ENCODE results near the gene LEF1.

The LEF1 gene

DNA sequence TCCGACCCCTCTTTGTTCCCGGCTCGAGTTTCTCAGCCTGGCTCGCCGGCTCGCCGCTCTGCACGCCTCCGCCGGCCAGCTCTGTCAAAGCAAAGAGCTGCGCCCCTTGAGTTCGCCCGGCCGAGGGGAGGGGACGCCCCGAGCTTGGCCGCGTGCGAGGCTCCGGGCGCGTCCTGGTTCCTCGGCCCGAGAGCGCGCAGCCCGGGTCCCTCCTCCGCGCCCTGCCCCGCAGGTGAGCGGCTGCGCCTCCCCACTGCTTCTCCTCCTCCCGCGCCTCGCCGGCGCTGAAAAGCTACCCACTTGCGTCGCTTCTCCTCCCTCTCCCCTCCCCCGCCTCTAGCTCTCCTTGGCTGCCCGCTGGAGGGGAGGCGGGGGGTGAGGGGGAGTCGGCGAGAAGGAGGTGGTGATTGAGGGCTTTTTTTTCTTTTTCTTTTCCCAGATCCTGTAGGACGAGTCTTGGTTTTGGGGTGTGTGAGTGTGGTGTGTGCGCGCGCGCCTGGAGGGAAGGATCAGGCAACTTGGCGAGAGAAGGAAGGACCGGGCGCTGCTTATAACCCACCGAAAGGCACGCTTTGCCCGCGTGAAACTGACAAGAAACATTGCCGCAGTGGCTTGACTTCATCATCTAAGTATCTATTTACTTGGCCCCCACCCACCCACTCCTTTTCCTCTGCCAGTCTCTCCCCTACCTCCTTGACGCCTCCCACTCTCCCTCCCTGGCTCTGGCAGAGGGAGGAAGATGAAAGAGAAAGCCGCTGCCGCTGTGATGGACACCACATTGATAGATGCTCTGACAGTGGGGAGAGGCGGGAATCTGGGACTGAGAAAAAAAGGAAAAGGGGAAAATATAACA is at the start of gene LEF1:
Gene LEF1 (minus strand): TSS at position 262 of the 853 bp plus-strand sequence. CDS start 1,165 bp downstream, outside the sequence.
- DNase-seq = peak; percentile 16

DNA sequence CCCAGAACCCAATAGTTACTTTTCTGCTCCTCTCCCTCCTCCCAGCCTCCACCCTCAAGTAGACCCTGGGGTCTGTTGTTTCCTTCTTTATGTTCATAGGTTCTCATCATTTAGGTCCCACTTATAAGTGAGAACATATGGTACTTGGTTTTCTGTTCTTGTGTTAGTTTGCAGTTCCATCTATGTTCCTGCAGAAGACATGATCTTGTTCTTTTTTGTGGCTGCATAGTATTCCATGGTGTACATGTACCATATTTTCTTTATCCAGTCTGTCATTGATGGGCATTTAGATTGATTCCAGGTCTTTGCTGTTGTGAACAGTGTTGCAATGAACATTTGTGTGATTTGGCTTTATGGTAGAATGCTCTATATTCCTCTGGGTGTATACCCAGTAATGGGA is 47.8 kb upstream of the LEF1 start:
- DNase-seq = no peak

DNA sequence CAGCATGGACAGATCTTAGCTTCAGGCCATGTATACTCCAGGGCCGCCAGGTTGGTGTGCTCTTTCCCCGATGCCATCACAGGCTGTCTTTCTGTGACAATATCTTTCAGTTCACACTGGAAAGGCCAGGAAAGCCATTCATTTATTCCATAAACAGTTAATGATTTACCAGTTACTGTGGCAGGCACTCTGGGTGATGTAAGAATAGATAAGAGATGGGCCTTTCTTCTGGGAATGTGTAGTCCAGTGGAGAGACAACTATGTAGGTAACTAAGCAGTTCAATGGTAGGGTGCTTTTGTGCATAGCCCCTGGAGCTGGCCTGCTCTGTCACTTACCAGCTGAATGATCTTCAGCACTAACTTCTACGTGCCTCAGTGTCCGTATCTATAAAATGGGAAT is 46.3 kb upstream of the LEF1 start:
- no peak for DNase-seq

DNA sequence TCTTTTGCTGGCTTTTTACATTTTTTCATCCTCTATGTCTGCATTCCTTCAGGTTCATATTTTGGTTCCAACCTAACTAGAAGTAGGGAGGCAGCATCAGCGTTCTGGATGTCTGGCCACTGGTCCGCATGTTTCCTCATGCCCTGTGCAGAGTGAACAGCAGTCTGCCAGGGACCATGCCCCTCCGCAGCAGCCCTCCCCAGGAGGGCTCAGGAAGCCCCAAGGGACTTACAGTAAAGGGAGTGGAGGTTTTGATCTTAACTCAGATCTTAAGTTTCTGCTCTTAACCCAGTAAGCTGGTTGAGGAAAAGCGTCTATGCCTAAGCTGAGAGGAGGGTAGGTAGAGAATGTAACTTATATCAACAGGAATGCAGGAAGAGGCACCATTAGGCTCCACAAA is 45.0 kb upstream of the LEF1 start:
- DNase-seq = no peak

DNA sequence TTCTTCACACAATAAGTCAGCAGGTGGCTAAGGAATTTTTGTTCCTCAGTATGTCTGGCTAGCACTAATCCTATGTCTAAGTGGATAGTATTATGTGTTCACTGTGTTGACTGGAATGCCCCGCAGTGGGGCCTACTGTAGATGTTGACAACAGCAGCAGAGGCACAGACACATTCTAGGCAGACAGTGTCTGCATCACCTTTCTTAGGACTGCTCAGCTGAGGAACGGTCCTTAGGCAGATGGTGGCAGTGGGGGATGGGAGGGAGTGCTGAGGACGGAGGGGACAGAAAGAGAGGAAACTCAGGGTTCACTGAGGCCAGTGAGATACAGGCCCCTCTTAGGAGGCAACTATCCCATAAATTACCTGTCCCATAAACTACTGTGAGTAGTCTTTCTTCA is 44.6 kb upstream of the LEF1 start:
- no peak for DNase-seq

DNA sequence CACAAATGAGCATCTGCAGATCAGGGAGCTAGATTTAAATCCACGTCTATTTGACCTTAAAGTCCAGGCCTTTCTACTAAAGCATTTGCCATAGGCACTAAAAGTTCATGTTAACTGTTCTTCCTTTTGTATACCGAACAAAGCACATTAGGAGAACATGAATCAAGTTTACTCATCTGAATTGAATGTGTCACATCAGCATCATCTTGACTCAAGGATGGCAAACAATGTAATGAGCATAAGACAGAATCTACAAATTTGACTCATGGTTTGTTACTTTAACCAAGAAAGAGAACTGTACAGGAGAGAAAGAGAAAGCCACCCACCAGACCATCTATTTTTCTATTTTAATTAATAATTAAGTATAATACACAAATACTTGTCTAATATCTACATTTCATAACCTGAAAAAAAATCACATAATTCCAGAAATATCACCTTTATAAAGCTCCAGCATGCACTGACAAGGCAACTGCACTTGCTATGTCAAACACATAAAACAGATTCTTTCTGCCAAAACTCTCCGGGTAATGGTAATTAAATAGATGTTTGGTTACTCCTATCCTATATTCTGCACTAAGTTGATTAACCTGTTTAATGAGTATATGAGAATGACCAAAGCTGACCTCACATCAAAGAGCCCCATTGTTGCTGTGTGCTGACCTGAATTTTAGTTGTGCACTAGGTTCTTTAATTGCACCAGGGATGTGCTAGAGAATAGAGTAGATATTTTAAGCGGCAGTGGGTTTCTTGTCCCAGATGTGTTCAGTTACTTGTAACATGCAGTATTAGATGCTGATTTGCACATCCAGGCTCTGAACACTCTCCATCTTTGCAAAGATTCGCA is 42.5 kb upstream of the LEF1 start:
- peak; percentile 31 for DNase-seq

DNA sequence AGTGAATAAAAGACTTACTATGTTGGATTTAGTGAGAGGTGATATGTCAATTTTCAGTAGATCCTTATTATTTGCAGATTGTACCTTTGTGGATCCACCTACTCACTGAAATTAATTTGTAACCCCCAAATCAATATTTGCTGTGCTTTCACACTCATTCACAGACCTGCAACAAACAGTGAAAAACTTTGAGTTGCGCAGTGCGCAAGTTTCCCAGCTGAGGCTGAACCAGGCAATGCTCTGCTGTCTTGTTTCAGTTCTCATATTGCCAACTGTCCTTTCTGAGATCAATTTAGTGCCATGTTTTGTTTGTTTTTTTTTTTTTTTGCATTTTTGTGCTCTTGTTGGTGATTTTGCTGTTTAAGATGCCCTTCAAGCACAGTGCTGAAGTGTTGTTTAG is 40.8 kb upstream of the LEF1 start:
- no peak for DNase-seq

DNA sequence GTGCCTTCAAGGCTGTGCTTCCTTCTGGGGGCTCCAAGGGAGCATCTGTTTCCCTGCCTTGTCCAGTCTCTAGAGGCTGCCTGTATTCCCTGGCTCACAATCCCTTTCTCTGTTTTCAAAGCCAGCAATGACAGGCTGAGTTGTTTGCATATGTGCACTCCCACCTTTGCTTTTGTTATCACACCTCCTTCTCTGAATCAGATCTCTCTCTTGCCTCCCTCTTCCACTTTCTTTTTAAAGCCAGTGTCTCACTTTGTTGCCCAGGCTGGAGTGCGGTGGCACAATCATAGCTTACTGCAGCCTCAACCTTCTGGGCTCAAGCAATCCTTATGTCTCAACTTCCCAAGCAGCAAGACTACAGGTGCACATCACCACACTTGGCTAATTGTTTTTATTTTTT is 37.1 kb upstream of the LEF1 start:
- DNase-seq = no peak

DNA sequence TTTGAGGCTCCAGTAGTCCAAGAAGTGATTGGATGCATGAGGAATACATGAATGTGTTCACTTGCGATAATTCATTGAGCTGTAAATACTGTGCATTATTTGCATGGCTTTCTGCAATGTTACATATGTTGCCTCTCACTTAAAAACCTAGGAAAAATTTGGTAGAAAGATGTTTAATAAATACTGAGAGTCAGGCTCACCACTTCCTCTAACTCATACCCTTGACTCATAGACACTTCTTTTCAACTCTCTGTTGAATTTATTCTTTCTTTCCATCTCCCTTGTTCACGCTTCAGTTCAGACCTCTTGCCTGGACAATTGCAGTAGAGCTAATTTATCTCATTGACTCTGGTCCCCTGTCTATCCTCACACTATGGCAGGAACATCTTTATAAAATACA is 35.8 kb upstream of the LEF1 start:
- peak; percentile 7 for DNase-seq

DNA sequence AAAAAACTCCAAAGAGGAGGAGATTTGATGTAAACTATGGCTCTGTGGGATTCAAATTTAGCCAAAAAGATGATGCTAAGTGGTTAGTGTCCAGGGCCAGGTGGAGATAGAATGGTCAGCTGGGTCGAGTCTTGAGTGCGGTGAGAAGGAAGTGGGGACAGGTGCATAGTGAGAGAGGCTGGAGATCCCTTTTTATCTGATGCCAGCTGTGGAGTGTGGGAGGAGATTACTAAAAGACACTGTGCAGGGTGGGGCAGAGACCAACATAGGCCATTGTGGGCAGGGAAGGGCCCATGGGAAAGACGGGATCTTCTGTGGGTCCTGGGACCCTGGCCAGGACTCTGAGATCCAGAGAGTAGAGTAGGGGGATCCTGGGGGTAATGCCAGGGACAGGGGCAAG is 34.6 kb upstream of the LEF1 start:
- no peak for DNase-seq

DNA sequence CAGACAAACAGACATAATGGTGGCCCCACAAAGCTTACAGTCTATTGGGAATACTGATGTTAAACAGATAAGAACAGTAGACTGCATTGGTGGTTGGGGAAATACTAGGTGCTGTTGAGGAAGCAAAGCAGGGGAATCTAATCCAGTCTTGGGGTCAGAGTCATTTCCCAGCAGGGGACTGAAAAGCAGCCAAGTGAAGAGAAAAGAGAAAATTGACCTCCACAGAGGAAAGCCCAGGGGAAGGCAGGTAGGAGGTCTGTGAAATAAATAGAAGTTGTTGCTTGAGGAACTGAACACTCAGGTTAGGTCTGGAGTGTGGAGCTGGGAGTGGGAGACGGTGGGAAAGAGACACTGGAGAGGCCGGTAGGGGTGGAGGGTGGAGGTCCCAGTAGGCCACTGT is 33.0 kb upstream of the LEF1 start:
- no peak for DNase-seq

DNA sequence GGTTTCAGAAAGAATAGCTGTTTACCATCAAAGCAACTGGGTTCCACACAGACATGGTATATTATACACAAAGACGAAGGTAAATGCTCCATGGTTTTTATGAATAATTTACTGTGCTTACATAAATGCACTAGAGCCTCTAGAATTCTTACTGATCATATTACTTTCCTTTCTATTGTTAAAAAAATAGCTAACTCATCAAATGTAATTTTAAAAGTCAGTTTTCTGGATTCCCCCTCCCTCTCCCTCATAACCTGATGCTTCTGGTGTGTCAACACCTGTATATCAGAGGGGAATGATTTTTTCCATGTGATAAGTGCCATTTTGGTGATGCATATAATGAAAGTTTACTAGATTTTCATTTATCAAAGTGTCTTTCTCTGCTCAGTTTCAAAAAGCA is 31.1 kb upstream of the LEF1 start:
- DNase-seq = no peak

DNA sequence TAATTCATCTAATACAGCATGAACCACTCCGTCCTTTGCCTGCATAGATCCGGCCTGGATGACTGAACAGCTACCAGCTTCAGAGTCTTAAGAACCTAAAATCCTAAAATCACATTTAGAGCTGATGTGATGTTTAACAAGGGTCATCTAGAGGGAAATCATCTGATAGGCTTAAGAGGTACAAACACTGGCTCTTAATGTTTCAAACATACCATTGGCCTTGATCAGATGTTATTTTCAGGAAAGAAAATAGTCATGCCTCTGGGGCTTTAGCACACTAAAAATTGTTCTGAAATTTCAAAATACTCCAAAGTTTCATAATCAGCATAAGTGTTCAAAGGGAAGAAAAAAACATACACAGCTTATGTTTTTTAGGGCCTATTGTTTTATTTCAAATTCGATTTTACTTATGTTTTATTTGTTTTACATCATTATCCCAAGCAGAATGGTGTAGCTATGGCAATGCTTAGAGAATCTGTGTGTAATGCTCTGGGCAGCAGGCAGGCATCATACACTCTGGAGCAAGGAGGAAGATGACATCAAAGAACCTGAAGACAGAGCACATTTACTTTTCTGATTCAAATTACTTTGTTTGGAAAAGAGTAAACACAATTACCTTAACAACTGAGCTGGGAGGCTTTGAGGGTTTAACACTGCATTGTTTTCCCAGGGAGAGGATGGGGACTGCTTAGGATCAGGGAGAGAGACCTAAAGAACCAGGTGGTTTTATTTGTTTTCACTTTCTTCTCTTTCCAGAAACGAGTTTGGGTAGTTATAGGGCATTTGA is 25.3 kb upstream of the LEF1 start:
- peak; percentile 32 for DNase-seq

DNA sequence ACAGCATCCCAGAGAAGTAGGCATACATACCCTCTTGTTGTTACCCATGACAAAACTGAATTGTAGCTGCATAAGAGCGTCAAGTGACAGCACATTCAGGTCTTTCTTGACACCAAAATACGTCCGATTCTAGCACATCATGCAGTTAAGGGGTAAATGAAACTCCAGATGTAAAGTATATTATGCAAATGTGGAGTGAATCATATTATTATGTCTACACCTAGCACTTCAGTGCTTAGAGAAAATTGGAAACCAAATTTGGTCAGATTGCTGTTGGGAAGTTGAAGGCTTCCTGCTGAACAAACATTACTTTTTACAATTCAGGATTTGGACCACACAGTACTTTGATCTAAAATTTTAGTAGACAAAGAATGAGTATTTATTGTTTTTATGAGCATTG is 24.2 kb upstream of the LEF1 start:
- DNase-seq = no peak

DNA sequence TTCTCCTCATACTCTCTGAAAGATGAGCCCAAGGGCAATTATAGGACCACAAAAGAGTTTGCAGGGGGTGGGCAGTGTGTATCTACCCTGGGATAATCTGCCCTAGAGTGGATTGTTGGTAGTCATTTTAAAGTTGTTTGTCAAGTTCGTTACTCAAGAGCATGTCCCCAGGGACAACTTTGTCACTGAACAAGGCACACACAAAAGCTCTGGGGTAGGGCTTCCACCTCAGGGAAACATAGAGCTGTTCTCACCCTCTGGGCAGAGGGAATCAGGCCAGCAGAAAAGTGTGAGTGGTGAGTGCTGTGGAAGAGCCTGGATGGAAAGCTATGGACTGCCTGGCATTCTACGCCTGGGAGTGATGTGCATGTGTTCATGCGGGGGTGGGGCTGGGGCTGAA is 23.3 kb upstream of the LEF1 start:
- DNase-seq = no peak

DNA sequence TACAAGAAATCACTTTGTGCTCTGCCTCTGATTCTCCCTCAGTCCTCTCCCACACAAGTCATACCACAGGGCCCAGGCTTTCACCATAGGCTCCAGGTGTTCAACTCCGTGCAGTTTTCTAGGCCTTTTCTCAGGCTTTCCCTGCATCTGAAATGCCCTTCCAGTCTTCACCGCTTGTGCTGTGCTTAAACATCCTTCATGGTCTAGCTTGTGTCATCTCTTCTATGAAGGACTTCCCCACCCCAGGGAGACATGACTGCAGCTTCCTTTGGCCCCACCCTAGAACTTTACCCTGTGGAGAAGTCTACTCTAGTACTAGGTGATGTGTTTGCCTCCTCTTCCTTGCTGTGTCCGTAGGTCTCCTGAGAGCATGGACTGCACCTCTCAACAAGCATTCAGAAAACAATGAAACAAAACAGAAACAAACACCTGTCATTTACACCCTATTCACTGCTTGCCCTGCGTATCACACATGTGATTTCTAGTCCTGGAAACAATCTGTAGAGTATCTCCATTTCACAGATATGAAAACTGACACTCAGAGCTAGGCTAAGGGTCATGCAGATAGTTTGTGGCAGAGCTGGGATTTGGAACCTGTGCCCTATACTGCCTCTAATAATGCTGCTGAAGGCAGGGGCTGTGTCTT is 22.7 kb upstream of the LEF1 start:
- no peak for DNase-seq

DNA sequence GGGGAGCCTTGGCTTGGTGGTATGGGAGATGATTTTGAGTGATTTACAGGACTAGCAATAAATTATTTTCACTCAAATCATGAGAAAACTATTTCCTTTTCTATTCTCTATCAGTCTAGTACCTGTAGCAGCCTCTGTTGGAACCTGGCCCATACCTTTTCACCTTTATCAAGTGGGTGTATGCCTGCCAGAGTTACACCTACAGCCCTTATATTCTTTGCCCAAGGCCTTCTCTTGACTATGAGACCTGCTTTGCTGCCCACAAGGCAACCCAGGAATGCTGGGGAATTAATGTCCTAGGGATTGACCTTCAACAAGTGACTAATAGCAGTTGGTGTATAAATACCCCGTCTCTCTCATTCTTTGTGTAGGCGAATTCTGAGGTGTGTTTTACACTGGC is 20.0 kb upstream of the LEF1 start:
- DNase-seq = no peak

DNA sequence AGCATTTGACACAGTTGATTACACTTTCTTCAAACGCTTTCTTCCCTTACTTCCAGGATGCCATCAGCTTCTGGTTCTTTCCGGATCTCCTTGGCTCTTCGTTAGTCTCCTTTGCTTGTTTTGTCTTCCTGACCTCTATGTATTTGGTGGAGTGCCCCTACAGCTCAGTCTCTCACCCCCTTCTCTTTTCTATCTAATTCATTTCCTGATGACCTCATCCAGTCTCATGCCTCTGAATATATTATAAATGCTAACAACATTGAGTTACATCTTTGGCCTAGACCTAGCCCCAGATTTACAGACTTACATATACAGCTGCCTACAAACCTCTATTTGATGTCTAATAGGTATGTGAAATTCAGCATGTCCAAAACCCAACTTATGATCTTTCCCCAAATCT is 16.5 kb upstream of the LEF1 start:
- DNase-seq = no peak

DNA sequence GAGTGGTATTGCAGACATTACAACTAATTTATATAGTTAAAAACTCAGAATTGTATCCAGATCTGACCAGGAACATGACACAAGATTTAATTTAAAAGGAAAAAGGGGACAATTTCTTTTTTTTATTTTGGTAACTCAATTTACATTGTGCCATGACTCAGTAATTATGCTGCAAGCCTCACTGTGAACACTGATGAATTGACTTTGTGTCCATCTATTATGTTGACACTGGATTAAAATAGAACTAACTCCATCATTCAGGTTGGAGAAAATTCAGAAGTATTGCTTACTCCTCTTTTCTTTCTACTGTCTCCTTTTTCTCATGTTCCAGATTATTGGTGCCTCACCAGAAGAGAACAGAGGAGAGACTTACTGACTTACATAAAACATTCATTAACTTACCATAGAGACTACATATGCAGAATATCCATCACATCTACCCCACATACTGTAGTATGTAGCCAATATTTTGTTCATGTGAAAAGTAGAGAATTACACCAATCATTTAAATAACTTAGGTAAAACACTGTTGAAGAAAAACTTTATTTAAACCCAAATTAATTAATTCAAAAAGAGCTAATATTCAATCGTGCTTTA is 15.8 kb upstream of the LEF1 start:
- DNase-seq = no peak

DNA sequence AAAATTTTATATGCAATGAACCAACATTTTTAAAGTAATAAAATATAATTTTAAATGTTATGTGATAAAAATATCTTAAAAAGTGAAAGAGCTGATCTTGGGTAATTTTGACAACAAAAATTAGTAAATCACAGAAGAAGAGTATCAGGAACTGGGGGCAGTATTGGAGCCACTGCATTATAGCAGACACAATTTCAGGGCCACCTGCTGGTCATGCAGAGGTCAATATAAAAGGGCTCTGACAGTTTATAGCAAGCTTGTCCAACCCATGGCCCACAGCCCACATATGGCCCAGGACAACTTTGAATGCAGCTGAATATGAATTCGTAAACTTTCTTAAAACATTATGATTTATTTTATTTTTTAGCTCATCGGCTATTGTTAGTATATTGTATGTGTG is 13.0 kb upstream of the LEF1 start:
- DNase-seq = no peak

DNA sequence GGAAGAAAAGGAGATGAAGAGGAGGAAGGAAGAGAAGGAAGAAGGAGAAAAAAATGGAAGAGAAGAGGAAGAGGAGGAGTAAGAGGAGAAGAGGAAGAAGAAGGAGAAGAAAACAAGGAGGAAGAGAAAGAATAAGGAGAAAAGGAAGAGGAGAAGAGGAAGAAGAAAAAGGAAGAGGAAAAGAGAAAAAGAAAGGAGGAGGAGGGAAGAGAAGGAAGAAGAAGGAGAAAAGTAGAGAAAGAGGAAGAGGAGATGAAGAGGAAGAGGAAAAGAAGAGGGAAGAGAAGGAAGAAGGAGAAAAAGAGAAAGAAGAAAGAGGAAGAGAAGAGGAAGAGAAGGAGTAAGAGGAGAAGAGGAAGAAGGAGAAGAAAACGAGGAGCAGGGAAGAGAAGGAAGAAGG is 11.8 kb upstream of the LEF1 start:
- DNase-seq = no peak

DNA sequence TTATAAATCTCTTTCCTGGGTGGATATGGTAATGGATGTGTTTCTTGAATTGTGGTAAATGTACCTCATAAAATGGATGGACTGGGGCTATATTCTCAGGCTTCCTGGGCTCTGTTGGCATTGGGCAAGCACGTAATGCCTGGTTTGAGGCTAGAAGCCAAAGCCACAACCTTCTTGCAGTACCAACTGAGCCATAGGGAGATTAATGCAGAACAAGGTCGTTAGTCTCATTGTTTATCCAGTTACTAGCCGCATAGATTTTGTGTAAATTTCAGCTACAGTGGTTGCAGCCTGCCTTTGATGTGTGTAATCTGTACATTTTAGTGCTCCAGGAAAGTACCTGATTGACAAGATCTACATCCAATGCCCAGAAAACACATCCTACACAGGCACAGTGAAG is 7.2 kb upstream of the LEF1 start:
- no peak for DNase-seq

DNA sequence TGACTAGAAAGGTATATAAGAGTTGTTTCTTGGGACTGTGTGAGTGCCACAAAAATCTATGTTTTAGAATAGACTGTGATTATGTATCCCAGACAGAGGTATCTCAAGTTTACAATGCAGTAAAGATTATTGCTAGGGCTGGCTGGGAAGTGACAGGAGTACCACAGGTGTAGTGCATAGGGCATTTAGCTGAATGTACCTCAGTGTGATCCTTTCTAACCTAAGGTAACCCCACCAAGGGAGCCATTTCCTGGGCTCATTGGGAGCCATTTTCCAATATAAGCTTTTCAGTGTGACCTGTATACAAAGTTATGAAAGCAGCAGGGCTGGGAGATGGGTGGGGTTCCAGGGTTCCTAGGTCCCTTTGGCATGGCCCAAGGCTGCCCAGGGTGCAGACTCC is 6.1 kb upstream of the LEF1 start:
- no peak for DNase-seq

All from fibroblast of skin of right quadriceps (primary cell).